OCI-LY3 (cell line): ENCODE data around the gene MEP1B.

Experiments
- CTCF ChIP-seq: fragments of 200-600, 300-600 bp; sonication (generic); IDR thresholded peaks from 2 replicates; pipeline ENCODE4 v1.5.1; 2014; ENCODE audit warnings: antibody characterized with exemption, low read length, low read depth
- EZH2phosphoT487 ChIP-seq: fragments of 200-600 bp; shearing (Covaris generic); IDR thresholded peaks from 2 replicates; pipeline ENCODE4 v1.6.1; 2018; ENCODE audit warnings: antibody characterized with exemption, mixed run types, low read depth

GRCh38 chr18:32175265-32175664 lies 14.6 kb upstream of the MEP1B start:
- TF ChIP-seq CTCF (no peak), EZH2phosphoT487 (no peak)
